GM12864 (cell line): Measurements from ENCODE around the gene SOX15.

ENCODE experiments used
- DNase-seq: peaks from one replicate; pipeline ENCODE4 v3.0.0-alpha.2; 2011; ENCODE audit warnings: low read depth
- H3K4me3 ChIP-seq: 2 replicates; pipeline ENCODE4 v1.5.1; 2011; ENCODE audit warnings: mild to moderate bottlenecking, low read depth, low read length, control low read depth
- TF ChIP-seq, protein P1 (sequence below): IDR thresholded peaks from 2 replicates; pipeline ENCODE4 v1.5.1; 2011; ENCODE audit warnings: low read depth, mild to moderate bottlenecking, moderate library complexity, low read length, control low read depth, inconsistent platforms; ENCODE audit errors: missing control alignments

The SOX15 gene

DNA sequence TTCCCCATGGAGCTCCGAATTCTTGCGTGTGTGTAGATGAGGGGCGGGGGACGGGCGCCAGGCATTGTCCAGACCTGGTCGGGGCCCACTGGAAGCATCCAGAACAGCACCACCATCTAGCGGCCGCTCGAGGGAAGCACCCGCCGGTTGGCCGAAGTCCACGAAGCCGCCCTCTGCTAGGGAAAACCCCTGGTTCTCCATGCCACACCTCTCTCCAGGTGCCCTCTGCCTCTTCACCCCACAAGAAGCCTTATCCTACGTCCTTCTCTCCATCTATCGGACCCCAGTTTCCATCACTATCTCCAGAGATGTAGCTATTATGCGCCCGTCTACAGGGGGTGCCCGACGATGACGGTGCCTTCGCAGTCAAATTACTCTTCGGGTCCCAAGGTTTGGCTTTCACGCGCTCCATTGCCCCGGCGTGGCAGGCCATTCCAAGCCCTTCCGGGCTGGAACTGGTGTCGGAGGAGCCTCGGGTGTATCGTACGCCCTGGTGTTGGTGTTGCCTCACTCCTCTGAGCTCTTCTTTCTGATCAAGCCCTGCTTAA, 28.8 kb downstream of the SOX15 start:
- DNase-seq = no peak
- H3K4me3 ChIP-seq = peak overlapping the region; percentile 80
- TF ChIP-seq, protein P1, sequence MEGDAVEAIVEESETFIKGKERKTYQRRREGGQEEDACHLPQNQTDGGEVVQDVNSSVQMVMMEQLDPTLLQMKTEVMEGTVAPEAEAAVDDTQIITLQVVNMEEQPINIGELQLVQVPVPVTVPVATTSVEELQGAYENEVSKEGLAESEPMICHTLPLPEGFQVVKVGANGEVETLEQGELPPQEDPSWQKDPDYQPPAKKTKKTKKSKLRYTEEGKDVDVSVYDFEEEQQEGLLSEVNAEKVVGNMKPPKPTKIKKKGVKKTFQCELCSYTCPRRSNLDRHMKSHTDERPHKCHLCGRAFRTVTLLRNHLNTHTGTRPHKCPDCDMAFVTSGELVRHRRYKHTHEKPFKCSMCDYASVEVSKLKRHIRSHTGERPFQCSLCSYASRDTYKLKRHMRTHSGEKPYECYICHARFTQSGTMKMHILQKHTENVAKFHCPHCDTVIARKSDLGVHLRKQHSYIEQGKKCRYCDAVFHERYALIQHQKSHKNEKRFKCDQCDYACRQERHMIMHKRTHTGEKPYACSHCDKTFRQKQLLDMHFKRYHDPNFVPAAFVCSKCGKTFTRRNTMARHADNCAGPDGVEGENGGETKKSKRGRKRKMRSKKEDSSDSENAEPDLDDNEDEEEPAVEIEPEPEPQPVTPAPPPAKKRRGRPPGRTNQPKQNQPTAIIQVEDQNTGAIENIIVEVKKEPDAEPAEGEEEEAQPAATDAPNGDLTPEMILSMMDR = peak; percentile 86

DNA sequence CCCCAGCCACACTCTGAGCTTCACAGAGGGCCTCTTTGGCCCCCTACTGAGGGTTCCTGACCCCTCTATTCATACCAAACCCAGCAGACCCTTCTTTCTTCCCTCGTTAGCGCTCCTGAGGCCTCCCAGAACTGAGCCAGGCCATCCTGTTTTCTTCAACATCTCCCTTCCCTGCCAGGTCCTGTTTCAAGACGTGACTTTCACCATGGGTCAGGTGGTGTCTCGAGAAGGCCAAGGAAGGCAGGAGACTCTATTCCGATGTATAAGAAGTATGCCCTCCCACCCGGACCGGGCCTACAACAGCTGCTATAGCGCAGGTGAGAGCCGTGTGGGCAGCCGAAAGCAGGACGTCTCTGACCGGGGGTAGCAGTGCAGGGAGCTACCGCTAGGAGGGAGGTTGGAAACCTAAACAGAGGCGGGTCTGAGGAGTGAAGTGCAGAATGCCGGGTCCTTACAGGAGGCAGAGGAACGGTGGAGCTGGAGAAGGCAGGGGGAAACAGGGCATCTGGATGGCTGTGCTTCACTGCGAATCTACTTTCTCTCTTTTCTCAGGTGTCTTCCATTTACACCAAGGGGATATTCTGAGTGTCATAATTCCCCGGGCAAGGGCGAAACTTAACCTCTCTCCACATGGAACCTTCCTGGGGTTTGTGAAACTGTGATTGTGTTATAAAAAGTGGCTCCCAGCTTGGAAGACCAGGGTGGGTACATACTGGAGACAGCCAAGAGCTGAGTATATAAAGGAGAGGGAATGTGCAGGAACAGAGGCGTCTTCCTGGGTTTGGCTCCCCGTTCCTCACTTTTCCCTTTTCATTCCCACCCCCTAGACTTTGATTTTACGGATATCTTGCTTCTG, 29.5 kb downstream of the SOX15 start:
- TF ChIP-seq, protein P1 = peak; percentile 65
- no peak overlapping the region; the same call in 1 of the 2 replicates for H3K4me3 ChIP-seq
- DNase-seq = no peak

DNA sequence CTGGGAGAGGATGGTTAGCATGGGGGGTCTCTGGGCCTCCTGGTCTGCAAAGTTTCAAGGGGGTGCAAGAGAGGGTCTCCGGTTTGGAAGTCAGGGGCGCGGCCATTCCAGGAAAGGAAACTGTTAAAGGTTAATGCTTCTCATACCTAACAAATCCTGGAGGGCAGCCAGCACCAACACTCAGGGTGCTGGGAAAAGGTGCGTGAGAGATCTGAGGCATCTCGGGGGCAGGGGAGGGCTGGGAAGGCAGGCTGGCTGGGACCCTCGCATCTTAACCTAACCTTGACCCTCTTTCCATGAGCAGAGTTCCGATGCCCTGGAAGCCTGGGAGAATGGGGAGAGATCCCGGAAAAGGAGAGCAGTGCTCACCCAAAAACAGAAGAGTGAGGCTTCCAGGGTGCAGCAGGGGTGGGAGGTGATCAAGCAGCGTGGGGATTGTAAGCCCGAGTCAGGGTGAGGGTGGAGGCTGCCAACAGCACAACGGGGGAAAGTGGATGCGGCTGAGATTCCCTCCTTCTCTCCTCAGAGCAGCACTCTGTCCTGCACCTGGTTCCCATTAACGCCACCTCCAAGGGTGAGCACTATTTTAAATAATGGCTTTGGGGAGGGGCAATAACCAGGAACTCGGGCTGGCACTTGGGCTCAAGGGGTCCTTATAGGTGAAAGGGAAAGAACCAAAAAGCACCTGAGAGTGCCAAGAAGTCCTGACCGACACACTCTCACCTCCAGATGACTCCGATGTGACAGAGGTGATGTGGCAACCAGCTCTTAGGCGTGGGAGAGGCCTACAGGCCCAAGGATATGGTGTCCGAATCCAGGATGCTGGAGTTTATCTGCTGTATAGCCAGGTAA, 30.3 kb downstream of the SOX15 start:
- DNase-seq = no peak
- TF ChIP-seq, protein P1 = no peak
- no peak overlapping the region for H3K4me3 ChIP-seq

DNA sequence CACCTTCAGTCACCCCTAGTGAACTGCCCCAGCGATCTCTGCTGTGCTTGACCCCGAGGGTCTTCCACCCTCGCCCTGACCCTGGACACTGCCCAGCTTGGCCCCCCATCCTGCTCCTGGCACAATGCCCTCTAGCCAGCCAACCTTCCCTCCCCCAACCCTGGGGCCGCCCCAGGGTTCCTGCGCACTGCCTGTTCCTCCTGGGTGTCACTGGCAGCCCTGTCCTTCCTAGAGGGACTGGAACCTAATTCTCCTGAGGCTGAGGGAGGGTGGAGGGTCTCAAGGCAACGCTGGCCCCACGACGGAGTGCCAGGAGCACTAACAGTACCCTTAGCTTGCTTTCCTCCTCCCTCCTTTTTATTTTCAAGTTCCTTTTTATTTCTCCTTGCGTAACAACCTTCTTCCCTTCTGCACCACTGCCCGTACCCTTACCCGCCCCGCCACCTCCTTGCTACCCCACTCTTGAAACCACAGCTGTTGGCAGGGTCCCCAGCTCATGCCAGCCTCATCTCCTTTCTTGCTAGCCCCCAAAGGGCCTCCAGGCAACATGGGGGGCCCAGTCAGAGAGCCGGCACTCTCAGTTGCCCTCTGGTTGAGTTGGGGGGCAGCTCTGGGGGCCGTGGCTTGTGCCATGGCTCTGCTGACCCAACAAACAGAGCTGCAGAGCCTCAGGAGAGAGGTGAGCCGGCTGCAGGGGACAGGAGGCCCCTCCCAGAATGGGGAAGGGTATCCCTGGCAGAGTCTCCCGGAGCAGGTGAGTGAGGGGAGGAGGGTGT, 31.2 kb downstream of the SOX15 start, which contains the start of gene TNFSF13:
Gene TNFSF13 (plus strand): TSS at position 207 of the 776 bp plus-strand sequence. CDS start 290 bp downstream, at position 497.
- H3K4me3 ChIP-seq = peak within 1 kb of the TSS; percentile 3
- TF ChIP-seq, protein P1 = no peak
- DNase-seq = no peak

DNA sequence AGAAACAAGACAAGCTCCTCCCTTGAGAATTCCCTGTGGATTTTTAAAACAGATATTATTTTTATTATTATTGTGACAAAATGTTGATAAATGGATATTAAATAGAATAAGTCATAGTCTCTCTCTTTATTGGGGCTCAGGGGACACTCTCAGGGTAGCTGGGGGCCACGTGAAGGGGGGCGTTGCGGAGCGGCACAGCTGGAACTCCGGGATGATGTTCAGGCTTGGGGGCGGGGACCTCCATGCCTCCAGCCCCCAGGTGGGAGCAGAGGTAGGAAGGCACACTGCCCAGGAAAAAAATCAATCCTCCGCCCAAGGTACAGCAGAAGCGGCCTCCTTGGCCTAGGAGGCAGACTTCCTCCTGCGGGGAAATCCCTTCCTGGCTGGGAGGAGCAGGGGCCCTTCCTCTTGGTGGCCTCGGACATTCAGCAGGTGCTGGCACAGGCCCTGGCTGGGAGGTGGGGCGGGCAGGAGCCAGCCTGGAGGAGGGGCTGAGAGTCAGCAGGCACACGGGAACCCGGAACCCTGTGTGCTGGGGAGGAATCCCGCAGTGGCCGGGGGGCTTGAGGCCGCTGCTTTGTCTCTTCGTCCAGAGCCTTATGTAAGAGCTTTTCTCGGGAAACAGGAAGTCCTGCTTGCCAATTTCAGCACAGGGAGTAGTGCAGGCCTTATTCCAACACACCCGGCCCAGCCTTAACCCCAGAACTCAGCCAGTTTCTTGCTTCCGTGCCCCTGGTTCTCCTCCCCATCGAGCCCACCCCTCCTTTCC, 31.9 kb downstream of the SOX15 start:
- TF ChIP-seq, protein P1 = no peak
- no peak for DNase-seq
- peak overlapping the region; percentile 3 for H3K4me3 ChIP-seq
